Fibroblast of villous mesenchyme (primary cell): ENCODE results near the gene ZFHX3. TPM values are rescaled to one million over a fixed set of nuclear protein-coding genes. Genes with fewer than 3 reads are reported as not detected.

ENCODE experiments used
- DNase-seq: peaks from one replicate; pipeline ENCODE4 v3.0.0-alpha.2; 2010; ENCODE audit warnings: low read depth
- H3K4me3 ChIP-seq: 2 replicates; pipeline ENCODE4 v1.5.1; 2011; ENCODE audit warnings: low read depth, mild to moderate bottlenecking, low read length
- total RNA-seq: library from RNA; depleted of rRNA; stranded (reverse); fragments of >200 nt; gene quantifications from 2 replicates; pipeline ENCODE4 v1.2.3, GENCODE V29; 2012
- TF ChIP-seq, protein P1 (sequence below): IDR thresholded peaks from 2 replicates; pipeline ENCODE4 v1.5.1; 2012; ENCODE audit warnings: low read depth, mild to moderate bottlenecking, low read length; ENCODE audit not compliant: insufficient read depth

The ZFHX3 gene
- total RNA-seq, 1 donor = 3.9 TPM

DNA sequence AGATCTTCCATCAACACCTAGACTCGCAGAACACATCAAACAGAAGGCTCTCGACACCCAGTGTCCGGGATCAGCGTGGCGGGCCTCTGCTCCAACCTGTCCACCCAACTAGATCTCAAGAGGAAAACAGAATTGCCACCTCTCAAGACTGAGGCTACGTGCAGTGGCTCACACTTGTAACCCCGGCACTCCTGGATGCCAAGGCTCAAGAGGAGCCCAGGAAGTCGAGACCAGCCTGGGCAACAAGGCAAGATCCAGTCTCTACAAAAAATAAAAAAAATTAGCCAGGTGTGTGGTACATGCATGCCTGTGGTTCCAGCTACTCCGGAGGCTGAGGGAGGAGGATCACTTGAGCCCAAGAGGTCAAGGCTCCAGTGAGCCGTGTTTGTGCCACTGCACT is 132.6 kb downstream of the ZFHX3 start:
- H3K4me3 ChIP-seq = no peak overlapping the region
- DNase-seq = no peak
- TF ChIP-seq, protein P1, sequence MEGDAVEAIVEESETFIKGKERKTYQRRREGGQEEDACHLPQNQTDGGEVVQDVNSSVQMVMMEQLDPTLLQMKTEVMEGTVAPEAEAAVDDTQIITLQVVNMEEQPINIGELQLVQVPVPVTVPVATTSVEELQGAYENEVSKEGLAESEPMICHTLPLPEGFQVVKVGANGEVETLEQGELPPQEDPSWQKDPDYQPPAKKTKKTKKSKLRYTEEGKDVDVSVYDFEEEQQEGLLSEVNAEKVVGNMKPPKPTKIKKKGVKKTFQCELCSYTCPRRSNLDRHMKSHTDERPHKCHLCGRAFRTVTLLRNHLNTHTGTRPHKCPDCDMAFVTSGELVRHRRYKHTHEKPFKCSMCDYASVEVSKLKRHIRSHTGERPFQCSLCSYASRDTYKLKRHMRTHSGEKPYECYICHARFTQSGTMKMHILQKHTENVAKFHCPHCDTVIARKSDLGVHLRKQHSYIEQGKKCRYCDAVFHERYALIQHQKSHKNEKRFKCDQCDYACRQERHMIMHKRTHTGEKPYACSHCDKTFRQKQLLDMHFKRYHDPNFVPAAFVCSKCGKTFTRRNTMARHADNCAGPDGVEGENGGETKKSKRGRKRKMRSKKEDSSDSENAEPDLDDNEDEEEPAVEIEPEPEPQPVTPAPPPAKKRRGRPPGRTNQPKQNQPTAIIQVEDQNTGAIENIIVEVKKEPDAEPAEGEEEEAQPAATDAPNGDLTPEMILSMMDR = no peak

DNA sequence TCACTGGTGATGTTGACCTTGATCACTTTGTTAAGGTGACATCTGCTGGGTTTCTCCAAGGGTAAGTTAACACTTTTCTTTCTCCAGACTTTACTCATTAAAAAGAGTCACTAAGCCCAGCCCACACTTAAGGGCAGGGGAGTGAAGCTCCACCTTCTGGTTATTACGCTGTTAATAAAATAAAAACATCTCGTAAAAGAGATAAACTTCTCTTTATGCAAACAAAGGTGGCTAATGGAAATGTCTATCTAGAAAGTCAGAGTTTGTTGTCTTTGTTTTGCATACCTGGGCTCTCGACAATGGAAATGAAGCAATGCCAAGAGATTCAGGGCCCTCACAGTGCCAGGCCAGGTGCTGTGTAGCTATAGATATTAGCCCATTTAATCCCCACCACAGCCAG is 134.4 kb downstream of the ZFHX3 start:
- peak; percentile 47 for DNase-seq
- H3K4me3 ChIP-seq = no peak overlapping the region
- TF ChIP-seq, protein P1 = no peak

DNA sequence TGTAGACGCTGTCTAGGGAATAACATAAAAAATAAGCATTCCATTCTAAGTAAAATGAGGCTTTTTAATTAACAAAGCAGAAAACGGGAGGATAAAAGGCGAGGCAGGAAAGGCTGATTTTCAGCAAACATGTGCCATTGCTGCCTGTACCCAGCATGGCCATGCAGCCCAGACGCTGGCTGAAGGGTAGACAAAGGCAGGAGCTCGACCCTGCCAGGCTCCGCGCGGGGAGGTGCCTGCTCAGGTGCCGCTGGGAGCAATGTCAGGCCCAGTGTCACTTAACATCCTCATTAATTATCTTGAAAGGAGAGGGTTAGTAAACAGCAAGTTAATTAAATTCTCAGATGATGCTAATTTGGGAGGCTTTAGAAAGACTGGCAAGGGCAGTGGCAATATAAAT is 136.0 kb downstream of the ZFHX3 start:
- TF ChIP-seq, protein P1 = no peak
- DNase-seq = no peak
- H3K4me3 ChIP-seq = no peak overlapping the region

DNA sequence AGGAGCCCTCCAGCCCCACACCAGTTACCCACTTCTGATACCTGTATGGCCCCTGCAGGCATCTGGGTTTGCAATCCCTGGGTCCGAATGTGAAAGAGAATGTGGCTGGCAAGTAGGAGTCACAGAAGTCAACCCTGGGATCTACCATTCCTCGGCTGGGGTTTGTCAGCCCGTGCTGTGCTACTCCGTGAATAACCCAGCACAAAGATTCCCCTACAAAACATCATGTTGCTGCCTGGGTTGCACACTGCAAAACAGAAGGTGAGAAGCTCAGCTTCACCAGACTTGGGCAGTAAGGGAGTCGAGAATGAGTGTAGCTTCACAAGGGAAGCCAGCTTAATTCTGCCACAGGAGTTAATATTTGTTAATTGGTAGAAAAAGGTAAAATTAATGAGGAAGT is 137.1 kb downstream of the ZFHX3 start:
- DNase-seq = no peak
- no peak overlapping the region for H3K4me3 ChIP-seq
- TF ChIP-seq, protein P1 = no peak

DNA sequence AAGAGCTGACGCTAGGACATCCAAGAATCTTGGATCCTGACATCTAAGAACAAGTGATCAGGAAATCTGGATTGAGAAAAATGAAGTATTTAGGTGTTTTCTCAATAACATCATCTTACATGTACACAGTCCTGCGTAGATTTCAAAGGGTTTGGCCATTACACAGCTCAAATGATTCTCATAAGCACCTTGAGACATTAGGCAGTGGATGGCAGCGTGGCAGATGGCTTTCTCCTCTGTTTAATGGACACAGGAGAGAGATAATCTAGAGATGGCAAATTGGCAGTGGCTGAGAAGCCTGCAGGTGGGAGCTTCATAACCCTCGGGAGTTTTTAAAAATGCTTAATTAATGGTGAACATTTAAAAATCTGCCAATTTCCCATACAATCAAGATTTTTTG is 137.5 kb downstream of the ZFHX3 start:
- TF ChIP-seq, protein P1 = no peak
- no peak overlapping the region for H3K4me3 ChIP-seq
- no peak for DNase-seq

DNA sequence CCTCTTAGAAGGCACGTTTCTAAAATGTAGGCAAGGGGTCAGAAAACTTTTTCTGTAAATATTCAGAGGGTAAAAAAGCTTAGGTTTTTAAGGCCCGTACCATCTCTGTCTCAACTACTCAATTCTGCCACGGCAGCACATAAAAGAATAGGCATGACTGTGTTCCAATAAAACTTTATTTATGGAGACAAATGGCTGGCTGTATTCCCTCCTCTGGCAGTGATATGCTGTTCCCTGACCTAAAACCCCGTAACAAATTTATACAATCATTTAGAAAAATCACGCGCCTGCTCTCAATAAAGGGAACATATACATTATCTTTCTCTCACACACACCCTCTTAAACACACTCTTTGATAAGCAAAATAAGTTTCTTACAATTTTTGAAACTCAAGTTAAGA is 138.7 kb downstream of the ZFHX3 start:
- TF ChIP-seq, protein P1 = no peak
- no peak overlapping the region for H3K4me3 ChIP-seq
- no peak for DNase-seq

DNA sequence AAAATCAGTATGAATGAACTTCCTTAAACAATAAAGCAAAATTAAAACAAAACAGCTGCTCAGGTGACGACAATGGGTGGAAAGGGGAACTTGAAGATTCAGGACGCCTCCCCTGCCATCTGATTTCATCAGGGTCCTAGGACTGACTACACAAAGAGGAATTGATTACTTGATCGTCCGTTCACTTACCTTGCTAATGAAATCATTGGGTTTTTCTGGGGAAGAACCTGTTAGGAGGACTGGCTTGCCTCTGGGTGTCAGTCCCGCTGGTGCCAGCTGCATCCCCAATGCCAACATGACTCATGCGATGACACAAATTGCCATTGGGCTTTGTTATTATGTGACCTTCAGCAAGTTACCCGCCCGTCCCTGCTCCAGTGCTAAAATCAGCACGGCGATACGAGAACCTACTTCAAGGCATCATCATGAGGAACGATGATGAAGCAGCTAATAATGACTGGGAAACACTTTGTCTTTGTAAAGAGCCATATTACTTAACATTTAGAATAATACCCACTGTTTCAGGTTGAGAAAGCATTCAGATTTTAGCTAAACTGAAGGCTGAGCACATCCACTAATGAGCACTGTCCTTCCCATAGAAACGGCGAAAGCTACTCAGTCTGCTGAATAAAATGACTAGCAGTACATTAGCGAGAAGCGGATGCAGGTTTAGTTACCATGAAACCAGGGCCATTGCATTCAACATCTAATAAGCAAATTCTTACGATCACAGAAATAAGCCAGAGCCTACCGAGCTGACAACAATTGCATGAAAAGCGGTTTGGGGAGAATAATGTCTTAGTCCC is 139.4 kb downstream of the ZFHX3 start:
- DNase-seq = no peak
- TF ChIP-seq, protein P1 = no peak
- H3K4me3 ChIP-seq = no peak overlapping the region
